SK-N-MC (cell line): ENCODE measurements around the gene ACP7.

Source experiments
- EZH2 ChIP-seq: fragments of 200-600 bp; sonication (generic); IDR thresholded peaks from one replicate; pipeline ENCODE4 v1.6.1; 2017; ENCODE audit warnings: antibody characterized with exemption
- POLR2AphosphoS5 ChIP-seq: IDR thresholded peaks from 2 replicates; pipeline ENCODE4 v1.6.1; 2012; ENCODE audit warnings: mild to moderate bottlenecking, low read depth, low read length, borderline replicate concordance

GRCh38 chr19:39152066-39152465 is 67.9 kb downstream of the ACP7 start:
- no peak for TF ChIP-seq EZH2
- TF ChIP-seq POLR2AphosphoS5, result no peak
